Measurements from ENCODE around the gene TRPM8. TPM values are rescaled to one million over a fixed set of nuclear protein-coding genes. Genes with fewer than 3 reads are reported as not detected.

The TRPM8 gene
- polyA plus RNA-seq, 2 of the 4 experiments (the other 2 are of a cell fraction) = 0.25 to 0.97 TPM

- H3K4me1 ChIP-seq = peaks cover 23% of the 10 kb centered on the region
- CTCF ChIA-PET = no interaction called here
- TF ChIP-seq POLR2A (IDR thresholded peaks at IDR 0.05; ENCODE audit: low read length) = no peak
- no peak for TF ChIP-seq HOXA7 (CRISPR knock-in tag; IDR thresholded peaks at IDR 0.05)
- no peak for TF ChIP-seq CHD4 (IDR thresholded peaks at IDR 0.05; ENCODE audit: borderline replicate concordance)
- no peak for TF ChIP-seq ZNF302 (CRISPR knock-in tag; IDR thresholded peaks at IDR 0.05)
- TF ChIP-seq MAZ (IDR thresholded peaks at IDR 0.05; ENCODE audit: borderline replicate concordance, low read depth, low read length) = no peak
- TF ChIP-seq RNF2 (IDR thresholded peaks at IDR 0.05; ENCODE audit: borderline replicate concordance, low read depth) = no peak
- no peak for TF ChIP-seq MYC (IDR thresholded peaks at IDR 0.05; ENCODE audit: borderline replicate concordance, low read length)
- TF ChIP-seq NPAS2 (CRISPR knock-in tag; IDR thresholded peaks at IDR 0.05; ENCODE audit: borderline replicate concordance) = no peak
- TF ChIP-seq RAD21 (conservative IDR thresholded peaks at IDR 0.05 in 1 of 2, IDR thresholded peaks at IDR 0.05 in 1 of 2) = no peak
- TF ChIP-seq KDM5A (IDR thresholded peaks at IDR 0.05) = no peak
- TF ChIP-seq EP300 (IDR thresholded peaks at IDR 0.05) = no peak
- no peak for TF ChIP-seq POLR2AphosphoS2 (conservative IDR thresholded peaks at IDR 0.05; ENCODE audit: low read length)
- no peak for TF ChIP-seq HDAC2 (IDR thresholded peaks at IDR 0.05)
- no peak for TF ChIP-seq JUNB (IDR thresholded peaks at IDR 0.05)
- TF ChIP-seq FOSL2 (IDR thresholded peaks at IDR 0.05) = no peak
- no peak for TF ChIP-seq FOSL2 (CRISPR knock-in tag; IDR thresholded peaks at IDR 0.05)
- no peak for TF ChIP-seq ELK1 (IDR thresholded peaks at IDR 0.05; ENCODE audit: low read depth, low read length)
- TF ChIP-seq SMC3 (IDR thresholded peaks at IDR 0.05) = no peak
- TF ChIP-seq REST (IDR thresholded peaks at IDR 0.05) = no peak
- TF ChIP-seq HMGXB4 (CRISPR knock-in tag; IDR thresholded peaks at IDR 0.05; ENCODE audit: borderline replicate concordance) = no peak
- TF ChIP-seq JUN (IDR thresholded peaks at IDR 0.05) = no peak
- no peak overlapping the region for H3K27ac ChIP-seq
- no peak overlapping the region for H3K4me3 ChIP-seq
- POLR2A ChIA-PET = interaction anchor here (1.0 kb wide), 1 partner anchor 10 kb away, joined by 4 read pairs; no protein-coding TSS in a partner anchor
- WGBS (ENCODE audit: missing lambda C conversion rate) = 94% methylated on average over 2 of the region's 2 CpGs
- peaks cover 39% of the 10 kb centered on the region for H3K9me3 ChIP-seq
- H3K4me2 ChIP-seq = no peak overlapping the region
- DNase-seq (ENCODE audit: low read depth in 1 of 2, low spot score in 1 of 2) (no peak), ATAC-seq (no peak), FAIRE-seq (no peak)
Measured at GRCh38 chr2:234033885-234034284, 116.7 kb downstream of the TRPM8 start.
